SK-N-SH treated with all-trans-retinoic acid at 6 μM for 48 hours (cell line): ENCODE measurements around the gene ZNF653.

Experiments
- CSDC2 ChIP-seq: fragments of 250-450 bp; sonication (Bioruptor Pico); IDR thresholded peaks from 2 replicates; pipeline ENCODE4 v1.5.0; 2020; ENCODE audit warnings: mild to moderate bottlenecking, moderate library complexity
- ISL1 ChIP-seq: fragments of 250-450 bp; sonication (Bioruptor Pico); IDR thresholded peaks from 2 replicates; pipeline ENCODE4 v2.1.2; 2022; ENCODE audit warnings: mild to moderate bottlenecking, moderate library complexity
- OSR1 ChIP-seq: fragments of 250-450 bp; sonication (Bioruptor Pico); IDR thresholded peaks from 2 replicates; pipeline ENCODE4 v1.8.0; 2022; ENCODE audit warnings: moderate library complexity, mild to moderate bottlenecking, inconsistent platforms
- ZC3H10 ChIP-seq: fragments of 250-450 bp; sonication (Bioruptor Pico); IDR thresholded peaks from 2 replicates; pipeline ENCODE4 v1.5.1; 2021; ENCODE audit warnings: mild to moderate bottlenecking, moderate library complexity
- ZFP3 ChIP-seq: fragments of 250-450 bp; sonication (Bioruptor Pico); IDR thresholded peaks from 2 replicates; pipeline ENCODE4 v1.5.0; 2020; ENCODE audit warnings: mild to moderate bottlenecking, moderate library complexity
- ZNF565 ChIP-seq: fragments of 450-650 bp; formaldehyde crosslinking; conservative IDR thresholded peaks from 2 replicates; pipeline ENCODE4 v1.5.0; 2020; ENCODE audit warnings: low read depth, mild to moderate bottlenecking, moderate library complexity
- TF ChIP-seq, protein P1 (sequence below): fragments of 250-450 bp; sonication (Bioruptor Pico); IDR thresholded peaks from 2 replicates; pipeline ENCODE4 v1.5.1; 2020; ENCODE audit warnings: low read depth, mild to moderate bottlenecking, moderate library complexity
- TF ChIP-seq, protein P2 (sequence below): fragments of 250-450 bp; sonication (Bioruptor Pico); IDR thresholded peaks from 2 replicates; pipeline ENCODE4 v1.8.0; 2020; ENCODE audit warnings: mild to moderate bottlenecking, moderate library complexity, borderline replicate concordance

DNA sequence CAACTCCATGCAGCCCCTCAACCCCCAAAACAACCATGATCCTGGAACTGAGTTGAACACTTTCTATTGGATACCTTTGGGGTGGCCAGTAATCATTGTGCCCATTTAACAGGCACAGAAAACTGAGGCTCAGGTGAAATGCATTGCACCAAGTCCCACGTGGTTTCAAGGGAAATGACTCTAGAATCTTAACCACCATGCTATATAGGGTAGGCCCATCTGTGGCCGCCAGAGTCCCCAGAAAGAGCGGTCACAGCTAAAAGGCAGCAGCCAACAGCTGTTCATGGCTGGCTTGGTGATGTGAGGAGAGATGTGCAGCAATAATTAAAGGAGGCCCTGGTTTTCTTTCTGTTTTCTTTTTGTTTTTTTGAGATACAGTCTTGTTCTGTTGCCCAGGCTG lies 35.6 kb upstream of the ZNF653 start:
- TF ChIP-seq ZNF565 (CRISPR knock-in tag) (no peak), OSR1 (CRISPR knock-in tag) (no peak), CSDC2 (CRISPR knock-in tag) (no peak), ZFP3 (CRISPR knock-in tag) (no peak), ZC3H10 (CRISPR knock-in tag) (no peak), ISL1 (CRISPR knock-in tag) (no peak)
- TF ChIP-seq, protein P1, sequence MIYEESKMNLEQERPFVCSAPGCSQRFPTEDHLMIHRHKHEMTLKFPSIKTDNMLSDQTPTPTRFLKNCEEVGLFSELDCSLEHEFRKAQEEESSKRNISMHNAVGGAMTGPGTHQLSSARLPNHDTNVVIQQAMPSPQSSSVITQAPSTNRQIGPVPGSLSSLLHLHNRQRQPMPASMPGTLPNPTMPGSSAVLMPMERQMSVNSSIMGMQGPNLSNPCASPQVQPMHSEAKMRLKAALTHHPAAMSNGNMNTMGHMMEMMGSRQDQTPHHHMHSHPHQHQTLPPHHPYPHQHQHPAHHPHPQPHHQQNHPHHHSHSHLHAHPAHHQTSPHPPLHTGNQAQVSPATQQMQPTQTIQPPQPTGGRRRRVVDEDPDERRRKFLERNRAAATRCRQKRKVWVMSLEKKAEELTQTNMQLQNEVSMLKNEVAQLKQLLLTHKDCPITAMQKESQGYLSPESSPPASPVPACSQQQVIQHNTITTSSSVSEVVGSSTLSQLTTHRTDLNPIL (CRISPR knock-in tag), result no peak
- TF ChIP-seq, protein P2, sequence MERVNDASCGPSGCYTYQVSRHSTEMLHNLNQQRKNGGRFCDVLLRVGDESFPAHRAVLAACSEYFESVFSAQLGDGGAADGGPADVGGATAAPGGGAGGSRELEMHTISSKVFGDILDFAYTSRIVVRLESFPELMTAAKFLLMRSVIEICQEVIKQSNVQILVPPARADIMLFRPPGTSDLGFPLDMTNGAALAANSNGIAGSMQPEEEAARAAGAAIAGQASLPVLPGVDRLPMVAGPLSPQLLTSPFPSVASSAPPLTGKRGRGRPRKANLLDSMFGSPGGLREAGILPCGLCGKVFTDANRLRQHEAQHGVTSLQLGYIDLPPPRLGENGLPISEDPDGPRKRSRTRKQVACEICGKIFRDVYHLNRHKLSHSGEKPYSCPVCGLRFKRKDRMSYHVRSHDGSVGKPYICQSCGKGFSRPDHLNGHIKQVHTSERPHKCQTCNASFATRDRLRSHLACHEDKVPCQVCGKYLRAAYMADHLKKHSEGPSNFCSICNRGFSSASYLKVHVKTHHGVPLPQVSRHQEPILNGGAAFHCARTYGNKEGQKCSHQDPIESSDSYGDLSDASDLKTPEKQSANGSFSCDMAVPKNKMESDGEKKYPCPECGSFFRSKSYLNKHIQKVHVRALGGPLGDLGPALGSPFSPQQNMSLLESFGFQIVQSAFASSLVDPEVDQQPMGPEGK, result no peak
